K562 (cell line): ENCODE measurements around the gene ABHD18. TPM values are rescaled to one million over a fixed set of nuclear protein-coding genes. Genes with fewer than 3 reads are reported as not detected.

ENCODE experiments used
- ATAC-seq: fragments of 200-7000 bp; cut with Tn5 transposase; 3 replicates; pipeline ENCODE4 v1.9.1; 2020; ENCODE audit warnings: moderate library complexity
- BruUV-seq: library from RNA; stranded (reverse); fragments of 400-500 nt; replicated peaks from 2 replicates; lab custom pipeline; 2021; lab: Mats Ljungman, UMichigan
- CTCF ChIA-PET: fragments of 300-600 bp; formaldehyde crosslinking; extraction: SDS; loops from one replicate; lab custom pipeline; 2021; ENCODE audit warnings: low intra/inter-chr PET ratio; lab: Yijun Ruan, JAX
- POLR2A ChIA-PET: fragments of 300-600, 350-650 bp; sonication (Branson Sonifier 250); formaldehyde crosslinking; extraction: SDS; loops from one replicate; lab custom pipeline; 2021; ENCODE audit warnings: antibody characterized with exemption, inconsistent platforms; lab: Yijun Ruan, JAX
- DNase-seq, 4 experiments: peaks; one replicate each; pipeline versions ENCODE4 v3.0.0 to v3.0.0-alpha.2; 2011 to 2018; ENCODE audit warnings: low spot score in 3 of 4, mixed read lengths in 3 of 4; ENCODE audit errors: extremely low read depth in 1 of 4
- FAIRE-seq: peaks from 2 replicates; lab custom pipeline; 2011; peaks lifted over from hg19 to GRCh38; lab: Jason Lieb, UNC
- H2AFZ ChIP-seq: 2 replicates; pipeline ENCODE4 v1.6.0; 2011; ENCODE audit warnings: low read depth, low read length, control low read depth, inconsistent platforms
- H3K27ac ChIP-seq: fragments of 200-600 bp; 3 replicates; pipeline ENCODE4 v1.8.0; 2011; ENCODE audit warnings: low read depth, mild to moderate bottlenecking, control low read depth, inconsistent platforms, low read length, moderate library complexity, mixed read lengths; ENCODE audit errors: extremely low read depth
- H3K27me3 ChIP-seq, 2 experiments: fragments of 300-600 bp in 1 of 2; 2 replicates in 1 of 2; 3 replicates in 1 of 2; pipeline versions ENCODE4 v1.6.0 to v1.8.0; 2011; ENCODE audit warnings: inconsistent platforms in 2 of 2, low read length in 2 of 2, mild to moderate bottlenecking in 1 of 2, mixed read lengths in 1 of 2, moderate library complexity in 1 of 2; ENCODE audit not compliant: control insufficient read depth in 2 of 2, insufficient read depth in 2 of 2
- H3K36me3 ChIP-seq: fragments of 300-600 bp; 3 replicates; pipeline ENCODE4 v1.8.0; 2011; ENCODE audit warnings: mild to moderate bottlenecking, low read length, inconsistent platforms; ENCODE audit not compliant: control insufficient read depth, insufficient read depth
- H3K4me1 ChIP-seq, 2 experiments: fragments of 200-600 bp in 1 of 2; replicated peaks in 1 of 2; 2 replicates in 1 of 2; 3 replicates in 1 of 2; pipeline versions ENCODE4 v1.5.1 to v1.8.0; 2011; ENCODE audit warnings: inconsistent platforms in 2 of 2, low read length in 2 of 2, mild to moderate bottlenecking in 1 of 2, mixed read lengths in 1 of 2, moderate library complexity in 1 of 2; ENCODE audit not compliant: control insufficient read depth in 2 of 2, insufficient read depth in 2 of 2
- H3K4me2 ChIP-seq: 2 replicates; pipeline ENCODE4 v1.6.1; 2011; ENCODE audit warnings: low read length, control low read depth, inconsistent platforms, mixed read lengths; ENCODE audit not compliant: insufficient read depth
- H3K4me3 ChIP-seq: fragments of 200-600 bp; sonication (generic), shearing (Covaris generic); 2 replicates; pipeline ENCODE4 v1.5.1; 2016; ENCODE audit warnings: control low read depth, inconsistent platforms
- H3K79me2 ChIP-seq: fragments of 200-600 bp; 3 replicates; pipeline ENCODE4 v1.8.0; 2011; ENCODE audit warnings: low read length, inconsistent platforms; ENCODE audit not compliant: control insufficient read depth, insufficient read depth
- H3K9ac ChIP-seq, 2 experiments: 2 replicates each; pipeline versions ENCODE4 v1.6.0 to v1.6.1; 2011; ENCODE audit warnings: low read depth in 2 of 2, low read length in 2 of 2, control low read depth in 1 of 2, inconsistent platforms in 1 of 2, mild to moderate bottlenecking in 1 of 2, mixed read lengths in 1 of 2; ENCODE audit not compliant: insufficient read depth in 1 of 2
- H3K9me1 ChIP-seq: one replicate; pipeline ENCODE4 v1.6.0; 2011; ENCODE audit warnings: inconsistent platforms, mild to moderate bottlenecking, low read length, moderate library complexity; ENCODE audit not compliant: control insufficient read depth, insufficient read depth
- H3K9me3 ChIP-seq: replicated peaks from 2 replicates; pipeline ENCODE4 v1.5.1; 2011; ENCODE audit warnings: low read depth, low read length, inconsistent platforms; ENCODE audit not compliant: control insufficient read depth, insufficient read depth
- H4K20me1 ChIP-seq: replicated peaks from 2 replicates; pipeline ENCODE4 v1.6.1; 2011; ENCODE audit warnings: low read length, inconsistent platforms, mixed read lengths; ENCODE audit not compliant: control insufficient read depth, insufficient read depth
- ARNT ChIP-seq, 2 experiments: fragments of 450-650 bp; IDR thresholded peaks; 2 replicates each; pipeline ENCODE4 v1.6.1; 2016; ENCODE audit warnings: mild to moderate bottlenecking in 1 of 2
- BMI1 ChIP-seq: fragments of 150-350 bp; IDR thresholded peaks from 2 replicates; pipeline ENCODE4 v1.6.1; 2014; ENCODE audit warnings: low read length
- FOXK2 ChIP-seq, 2 experiments: fragments of 450-650 bp; IDR thresholded peaks in 1 of 2; conservative IDR thresholded peaks in 1 of 2; 2 replicates each; pipeline ENCODE4 v1.6.1; 2016; ENCODE audit warnings: low read depth in 2 of 2, mild to moderate bottlenecking in 1 of 2
- HDGF ChIP-seq: fragments of 450-650 bp; IDR thresholded peaks from 2 replicates; pipeline ENCODE4 v1.6.1; 2016
- IRF9 ChIP-seq: fragments of 450-650 bp; IDR thresholded peaks from 2 replicates; pipeline ENCODE4 v1.6.1; 2016; ENCODE audit warnings: missing biosample characterization, missing genetic modification characterization
- PHB ChIP-seq: fragments of 250-450 bp; sonication (Bioruptor Pico); IDR thresholded peaks from 2 replicates; pipeline ENCODE4 v1.5.0; 2021
- SAFB ChIP-seq: fragments of 200-400 bp; formaldehyde crosslinking; IDR thresholded peaks from 2 replicates; pipeline ENCODE4 v1.6.1; 2017; ENCODE audit warnings: low read depth, low read length, borderline replicate concordance
- SREBF2 ChIP-seq: sonication (generic); formaldehyde crosslinking; IDR thresholded peaks from 2 replicates; pipeline ENCODE4 v1.4.0; 2020; ENCODE audit warnings: mild to moderate bottlenecking, missing genetic modification reagents
- ZBTB43 ChIP-seq: sonication (generic); formaldehyde crosslinking; IDR thresholded peaks from 2 replicates; pipeline ENCODE4 v1.8.0; 2023; ENCODE audit warnings: mild to moderate bottlenecking, missing genetic modification reagents
- ZNF766 ChIP-seq: fragments of 200-800 bp; sonication (Bioruptor generic); conservative IDR thresholded peaks from 2 replicates; pipeline ENCODE4 v1.6.1; 2016; ENCODE audit warnings: missing genetic modification characterization, missing compliant biosample characterization
- whole genome bisulfite sequencing: fragments of 100-300 bp; shearing (Covaris generic); methylation state at CpG from one replicate; pipeline ENCODE4 v1.1.6; 2016; ENCODE audit warnings: low coverage, mixed read lengths; ENCODE audit not compliant: insufficient coverage; ENCODE audit errors: missing lambda C conversion rate; 5-methylcytosine and 5-hydroxymethylcytosine counted together
- in situ Hi-C: fragments of 300-500 bp; cut with MboI; formaldehyde crosslinking; loops from 4 replicates; pipeline ENCODE4 v1.15.0; 2018; ENCODE audit warnings: inconsistent platforms, mixed read lengths
- intact Hi-C: fragments of 100-400 bp; cut with micrococcal nuclease; formaldehyde crosslinking; loops from 2 replicates; pipeline ENCODE4 v1.14.2; 2022
- polyA plus RNA-seq, 8 experiments: library from polyadenylated mRNA; depleted of rRNA in 4 of 8; stranded (reverse) in 5 of 8; unstranded in 3 of 8; fragments of >200 nt; fragmentation: Nextera tagmentation in 2 of 8; fragmentation: Illumina TruSeq in 1 of 8; extraction: Ambion mirVana in 2 of 8; extraction: Trizol in 1 of 8; gene quantifications; 2 replicates each; pipeline versions ENCODE4 v1.2.1 to v1.2.3, GENCODE V29; 2011 to 2014; ENCODE audit warnings: inconsistent platforms in 1 of 8, missing spikeins in 1 of 8
- total RNA-seq, 7 experiments: library from RNA; depleted of rRNA in 6 of 7; stranded (reverse); fragments of >200 nt in 6 of 7; fragmentation: Illumina TruSeq in 2 of 7; extraction: Trizol in 2 of 7; gene quantifications; 2 replicates each; pipeline versions ENCODE4 v1.2.1 to v1.2.3, GENCODE V29; 2011 to 2021; ENCODE audit warnings: low replicate concordance in 1 of 7

ABHD18 gene
- total and polyA plus RNA-seq, 9 of the 15 experiments (the other 6 are each of a cell fraction or from before 2014, with no cell fraction given) = 6.1 to 25.0 (median 16.0) TPM

DNA sequence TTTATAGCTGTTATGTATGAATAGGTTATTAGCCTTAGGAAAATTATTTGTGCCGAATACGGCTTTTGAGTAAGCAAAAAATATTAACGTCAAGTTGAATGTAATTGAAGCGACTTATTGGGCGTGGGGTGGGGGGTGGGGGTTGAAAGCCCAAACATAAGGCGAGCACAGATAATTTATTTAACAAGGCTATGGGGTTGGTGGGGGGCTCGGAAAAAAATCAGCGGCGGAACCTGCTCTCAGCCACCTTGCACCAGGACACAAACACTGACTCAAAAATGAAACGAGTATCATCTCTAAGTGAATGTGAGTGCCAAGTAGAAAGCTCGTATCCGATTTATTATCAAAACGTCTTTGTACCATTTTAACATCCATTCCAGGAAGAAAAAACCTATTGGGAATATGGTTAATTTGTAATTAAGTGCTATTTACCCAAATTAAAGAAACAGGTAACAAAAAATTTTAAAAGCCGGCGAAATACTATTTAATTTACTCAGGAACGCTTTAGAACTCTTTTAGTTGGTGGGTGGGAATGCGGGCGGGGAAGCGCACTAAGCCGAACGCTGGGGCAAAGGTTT lies 95.0 kb downstream of the ABHD18 start:
- H3K9me1 ChIP-seq = no peaks in the 10 kb centered on the region
- 0 out of 3 replicates have a peak, but pooled peaks cover 3% of the 10 kb centered on the region for H3K36me3 ChIP-seq
- peaks cover 0 to 27% of the 10 kb centered on the region in 2 experiments; a peak in 4 of 5 replicates for H3K4me1 ChIP-seq
- peak overlapping the region; percentile 79 for H3K4me3 ChIP-seq
- H2AFZ ChIP-seq = peak overlapping the region; percentile 82
- H3K79me2 ChIP-seq = peaks cover 42% of the 10 kb centered on the region
- H3K9ac ChIP-seq = peak overlapping the region; percentile 94 to 96
- FAIRE-seq = no peak
- no peaks in the 10 kb centered on the region for H4K20me1 ChIP-seq
- ATAC-seq = no peak
- WGBS = 11% methylated on average over 21 of the region's 21 CpGs
- no TSS peak for BruUV-seq
- peak in 3 of 4 experiments; percentile 12 to 22 (median 13) for DNase-seq
- peak overlapping the region; percentile 97 for H3K27ac ChIP-seq
- intact Hi-C loops (loop anchor here (2.0 to 10.0 kb wide), 4 partner anchors 95 to 278 kb away; partner anchors contain the start of genes ABHD18, HSPA4L, MFSD8 and PGRMC2), in situ Hi-C loops (no loop called here)
- no peaks in the 10 kb centered on the region for H3K9me3 ChIP-seq
- H3K4me2 ChIP-seq = peak overlapping the region; percentile 85
- no peaks in the 10 kb centered on the region for H3K27me3 ChIP-seq
- ChIA-PET CTCF (no interaction called here), POLR2A (interaction anchor here (0.7 to 2.0 kb wide), 6 partner anchors 9 to 752 kb away, joined by 3 to 9 read pairs (median 4); no protein-coding TSS in a partner anchor)
- TF ChIP-seq PHB (CRISPR knock-in tag) (no peak), BMI1 (no peak), ZBTB43 (CRISPR knock-in tag) (no peak), SREBF2 (CRISPR knock-in tag) (no peak), ZNF766 (CRISPR knock-in tag) (no peak), FOXK2 (conservative IDR thresholded peaks at IDR 0.05 in 1 of 2, IDR thresholded peaks at IDR 0.05 in 1 of 2; ENCODE audit: low read depth in 2 of 2) (no peak), ARNT (IDR thresholded peaks at IDR 0.05) (0 out of 4 replicates have a peak, but pooled peaks of 1 of the 2 experiments have one; percentile 40), IRF9 (tag) (no peak), HDGF (no peak), SAFB (no peak)
